Fibroblast of lung (primary cell): Measurements from ENCODE around the gene PCDHGA1. TPM values are rescaled to one million over a fixed set of nuclear protein-coding genes. Genes with fewer than 3 reads are reported as not detected.
A peak's percentile ranks its signal among the peaks of the same experiment; 100 is the strongest.

ENCODE experiments used
- DNase-seq, 2 donors: peaks; one replicate each; pipeline versions ENCODE4 v3.0.0 to v3.0.0-alpha.2; 2010; ENCODE audit warnings: low read depth in 2 of 2
- H2AFZ ChIP-seq: 2 replicates; pipeline ENCODE4 v1.5.1; 2012; ENCODE audit warnings: low read length, control low read depth, inconsistent platforms
- H3K27ac ChIP-seq: 2 replicates; pipeline ENCODE4 v1.5.1; 2011; ENCODE audit warnings: low read length, control low read depth; ENCODE audit not compliant: insufficient read depth
- H3K27me3 ChIP-seq: 2 replicates; pipeline ENCODE4 v1.5.1; 2011; ENCODE audit warnings: mild to moderate bottlenecking, low read length; ENCODE audit not compliant: control insufficient read depth, insufficient read depth
- H3K36me3 ChIP-seq: 2 replicates; pipeline ENCODE4 v1.5.1; 2011; ENCODE audit warnings: low read length; ENCODE audit not compliant: control insufficient read depth, insufficient read depth
- H3K4me1 ChIP-seq: 2 replicates; pipeline ENCODE4 v1.5.1; 2011; ENCODE audit warnings: low read length; ENCODE audit not compliant: control insufficient read depth, insufficient read depth; ENCODE audit errors: extremely low read depth
- H3K4me2 ChIP-seq: 2 replicates; pipeline ENCODE4 v1.5.1; 2011; ENCODE audit warnings: low read length, control low read depth; ENCODE audit not compliant: insufficient read depth; ENCODE audit errors: extremely low read depth
- H3K4me3 ChIP-seq, 4 experiments: fragments of 200-600 bp in 1 of 4; sonication (generic) in 1 of 4; replicated peaks in 1 of 4; 2 replicates each; pipeline ENCODE4 v1.5.1; 2011 to 2016; ENCODE audit warnings: low read length in 4 of 4, low read depth in 3 of 4, mild to moderate bottlenecking in 3 of 4, control low read depth in 2 of 4, inconsistent platforms in 1 of 4, mixed read lengths in 1 of 4; ENCODE audit not compliant: insufficient read depth in 1 of 4; ENCODE audit errors: control extremely low read depth in 1 of 4
- H3K79me2 ChIP-seq: 2 replicates; pipeline ENCODE4 v1.5.1; 2012; ENCODE audit warnings: mild to moderate bottlenecking, low read length, inconsistent platforms; ENCODE audit not compliant: control insufficient read depth, insufficient read depth
- H3K9ac ChIP-seq: 2 replicates; pipeline ENCODE4 v1.5.1; 2011; ENCODE audit warnings: mild to moderate bottlenecking, low read length, control low read depth; ENCODE audit not compliant: insufficient read depth
- H3K9me3 ChIP-seq: 2 replicates; pipeline ENCODE4 v1.5.1; 2012; ENCODE audit warnings: low read depth, low read length; ENCODE audit not compliant: control insufficient read depth, insufficient read depth
- H4K20me1 ChIP-seq: 2 replicates; pipeline ENCODE4 v1.5.1; 2011; ENCODE audit warnings: low read length; ENCODE audit not compliant: control insufficient read depth, insufficient read depth; ENCODE audit errors: extremely low read depth
- CTCF ChIP-seq, 2 donors: IDR thresholded peaks in 1 of 2; conservative IDR thresholded peaks in 1 of 2; 1 replicate in 1 of 2; 2 replicates in 1 of 2; pipeline ENCODE4 v1.5.1; 2011 to 2012; ENCODE audit warnings: low read length in 2 of 2, control low read depth in 1 of 2, inconsistent platforms in 1 of 2, low read depth in 1 of 2, mild to moderate bottlenecking in 1 of 2
- EZH2 ChIP-seq: IDR thresholded peaks from 2 replicates; pipeline ENCODE4 v1.5.1; 2012; ENCODE audit warnings: low read length, control low read depth, mild to moderate bottlenecking; ENCODE audit errors: missing control alignments
- polyA plus RNA-seq, 2 donors: library from polyadenylated mRNA; depleted of rRNA in 1 of 2; stranded (reverse) in 1 of 2; unstranded in 1 of 2; fragments of >200 nt; gene quantifications; 2 replicates each; pipeline ENCODE4 v1.2.1, GENCODE V29; 2011 to 2012; ENCODE audit warnings: missing spikeins in 1 of 2
- total RNA-seq: library from RNA; depleted of rRNA; stranded (reverse); fragments of >200 nt; gene quantifications from 2 replicates; pipeline ENCODE4 v1.2.1, GENCODE V29; 2014

Gene PCDHGA1
- total and polyA plus RNA-seq, 2 donors (not counting 1 experiment from before 2014, with no cell fraction given) = 1.6 to 1.8 TPM

- H3K9me3 ChIP-seq = peaks cover 5% of the 10 kb centered on the region
- no peak within 1 kb of the TSS for H3K27ac ChIP-seq
- H3K27me3 ChIP-seq = peaks cover 32% of the 10 kb centered on the region
- H3K4me3 ChIP-seq = peak within 1 kb of the TSS; percentile 10 to 33 (median 24)
- H3K9ac ChIP-seq = no peak within 1 kb of the TSS
- H3K36me3 ChIP-seq = no peaks in the 10 kb centered on the region
- H3K4me2 ChIP-seq = peak within 1 kb of the TSS; percentile 64
- H3K79me2 ChIP-seq = no peaks in the 10 kb centered on the region
- TF ChIP-seq EZH2 (peak; percentile 23), CTCF (conservative IDR thresholded peaks at IDR 0.05 in 1 of 2, IDR thresholded peaks at IDR 0.05 in 1 of 2; ENCODE audit: low read depth in 1 of 2, low read length in 2 of 2) (peak; percentile 7 to 17)
- no peaks in the 10 kb centered on the region for H4K20me1 ChIP-seq
- peak; percentile 20 to 27 for DNase-seq
- no peaks in the 10 kb centered on the region for H3K4me1 ChIP-seq
- H2AFZ ChIP-seq = no peak within 1 kb of the TSS
These were observed 33.8 kb downstream of the PCDHGA1 start, which contains the start of gene PCDHGA5 for GRCh38 chr5:141363952-141364660. PCDHGA5 (plus strand) TSS chr5:141364162; CDS start chr5:141364331, 169 bp downstream.

- no peak for DNase-seq
- Histone ChIP-seq H3K9ac (no peak overlapping the region), H3K4me3 (no peak overlapping the region), H2AFZ (no peak overlapping the region), H3K27me3 (peaks cover 32% of the 10 kb centered on the region), H3K9me3 (peaks cover 5% of the 10 kb centered on the region), H4K20me1 (no peaks in the 10 kb centered on the region), H3K36me3 (no peaks in the 10 kb centered on the region), H3K79me2 (no peaks in the 10 kb centered on the region), H3K4me2 (no peak overlapping the region), H3K4me1 (no peaks in the 10 kb centered on the region), H3K27ac (no peak overlapping the region)
- TF ChIP-seq CTCF (conservative IDR thresholded peaks at IDR 0.05 in 1 of 2, IDR thresholded peaks at IDR 0.05 in 1 of 2; ENCODE audit: low read depth in 1 of 2, low read length in 2 of 2) (no peak), EZH2 (no peak)
These were observed 35.9 kb downstream of the PCDHGA1 start for GRCh38 chr5:141366016-141366896.
